Esophagus squamous epithelium (tissue), 4 donors: ENCODE data around the gene IGF1.

ENCODE experiments used
- POLR2A ChIP-seq, 4 donors: fragments of 450-650 bp; IDR thresholded peaks; one replicate each; pipeline ENCODE4 v1.6.1; 2017; ENCODE audit warnings: antibody characterized with exemption in 4 of 4, mild to moderate bottlenecking in 4 of 4, moderate library complexity in 3 of 4
- TF ChIP-seq, protein P1 (sequence below), 6 experiments: fragments of 450-650 bp in 4 of 6; fragments of 200-600 bp in 2 of 6; sonication (generic) in 2 of 6; IDR thresholded peaks; one replicate each; pipeline ENCODE4 v1.5.1; 2016 to 2019; ENCODE audit warnings: antibody characterized with exemption in 6 of 6, mild to moderate bottlenecking in 4 of 6, moderate library complexity in 4 of 6

DNA sequence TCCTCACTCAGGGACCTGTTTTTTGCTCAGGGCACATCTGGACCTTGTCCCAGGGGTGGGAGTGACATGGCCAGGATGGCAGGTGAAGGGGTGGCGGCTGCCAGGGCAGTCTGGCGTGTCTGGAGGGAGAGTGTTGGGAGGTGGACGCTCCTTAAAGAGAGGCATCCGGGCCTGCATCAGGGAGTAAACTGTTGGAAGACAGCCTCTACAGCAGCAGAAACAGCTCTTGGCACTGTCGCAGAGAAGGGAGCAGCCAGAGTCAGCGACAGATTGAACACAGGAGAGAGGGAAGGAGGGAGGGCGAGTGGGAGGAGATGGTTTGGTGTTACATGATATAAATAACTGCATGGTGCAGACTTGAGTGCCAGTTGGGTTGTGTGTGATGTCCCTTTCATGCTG lies 52.8 kb downstream of the IGF1 start:
- TF ChIP-seq, protein P1, sequence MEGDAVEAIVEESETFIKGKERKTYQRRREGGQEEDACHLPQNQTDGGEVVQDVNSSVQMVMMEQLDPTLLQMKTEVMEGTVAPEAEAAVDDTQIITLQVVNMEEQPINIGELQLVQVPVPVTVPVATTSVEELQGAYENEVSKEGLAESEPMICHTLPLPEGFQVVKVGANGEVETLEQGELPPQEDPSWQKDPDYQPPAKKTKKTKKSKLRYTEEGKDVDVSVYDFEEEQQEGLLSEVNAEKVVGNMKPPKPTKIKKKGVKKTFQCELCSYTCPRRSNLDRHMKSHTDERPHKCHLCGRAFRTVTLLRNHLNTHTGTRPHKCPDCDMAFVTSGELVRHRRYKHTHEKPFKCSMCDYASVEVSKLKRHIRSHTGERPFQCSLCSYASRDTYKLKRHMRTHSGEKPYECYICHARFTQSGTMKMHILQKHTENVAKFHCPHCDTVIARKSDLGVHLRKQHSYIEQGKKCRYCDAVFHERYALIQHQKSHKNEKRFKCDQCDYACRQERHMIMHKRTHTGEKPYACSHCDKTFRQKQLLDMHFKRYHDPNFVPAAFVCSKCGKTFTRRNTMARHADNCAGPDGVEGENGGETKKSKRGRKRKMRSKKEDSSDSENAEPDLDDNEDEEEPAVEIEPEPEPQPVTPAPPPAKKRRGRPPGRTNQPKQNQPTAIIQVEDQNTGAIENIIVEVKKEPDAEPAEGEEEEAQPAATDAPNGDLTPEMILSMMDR (IDR thresholded peaks at IDR 0.05): no peak
- TF ChIP-seq POLR2A (IDR thresholded peaks at IDR 0.05): no peak
